ENCODE results near the gene PTPRJ.
"Not testable (repeated sequence)": the region's sequence is repeated elsewhere in the genome, so short reads cannot be mapped to it uniquely, and the experiment has no call there.

PTPRJ gene

DNA sequence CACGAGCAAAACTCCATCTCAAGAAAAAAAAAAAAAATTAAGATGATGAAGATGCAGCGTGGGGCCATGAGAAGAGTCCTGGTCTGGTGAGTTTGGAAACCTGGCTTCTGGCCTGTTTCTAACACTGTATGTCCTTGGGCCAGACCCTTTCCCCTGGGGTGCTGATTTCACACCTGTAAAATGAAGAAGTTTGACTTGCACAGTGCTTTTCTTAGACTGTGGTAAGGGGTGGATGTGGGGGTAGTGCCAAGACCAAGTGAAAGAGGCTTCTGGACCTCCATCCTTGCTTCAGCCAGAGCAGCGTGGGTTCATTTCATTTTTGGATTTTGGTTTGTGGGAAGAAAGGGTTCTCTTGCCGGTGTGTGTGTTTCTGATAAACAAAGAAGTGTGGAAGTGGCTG lies 42.1 kb downstream of the PTPRJ start:
- no peak overlapping the region for H3K4me3 ChIP-seq (ENCODE audit: control insufficient read depth, low read depth, low read length)
- TF ChIP-seq, protein P1, sequence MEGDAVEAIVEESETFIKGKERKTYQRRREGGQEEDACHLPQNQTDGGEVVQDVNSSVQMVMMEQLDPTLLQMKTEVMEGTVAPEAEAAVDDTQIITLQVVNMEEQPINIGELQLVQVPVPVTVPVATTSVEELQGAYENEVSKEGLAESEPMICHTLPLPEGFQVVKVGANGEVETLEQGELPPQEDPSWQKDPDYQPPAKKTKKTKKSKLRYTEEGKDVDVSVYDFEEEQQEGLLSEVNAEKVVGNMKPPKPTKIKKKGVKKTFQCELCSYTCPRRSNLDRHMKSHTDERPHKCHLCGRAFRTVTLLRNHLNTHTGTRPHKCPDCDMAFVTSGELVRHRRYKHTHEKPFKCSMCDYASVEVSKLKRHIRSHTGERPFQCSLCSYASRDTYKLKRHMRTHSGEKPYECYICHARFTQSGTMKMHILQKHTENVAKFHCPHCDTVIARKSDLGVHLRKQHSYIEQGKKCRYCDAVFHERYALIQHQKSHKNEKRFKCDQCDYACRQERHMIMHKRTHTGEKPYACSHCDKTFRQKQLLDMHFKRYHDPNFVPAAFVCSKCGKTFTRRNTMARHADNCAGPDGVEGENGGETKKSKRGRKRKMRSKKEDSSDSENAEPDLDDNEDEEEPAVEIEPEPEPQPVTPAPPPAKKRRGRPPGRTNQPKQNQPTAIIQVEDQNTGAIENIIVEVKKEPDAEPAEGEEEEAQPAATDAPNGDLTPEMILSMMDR (IDR thresholded peaks at IDR 0.05; ENCODE audit: control insufficient read depth, insufficient read depth, low read depth, low read length, missing control alignments), result no peak
- DNase-seq (ENCODE audit: low read depth), result no peak

GRCh38 chr11:48023608-48024007 lies 43.2 kb downstream of the PTPRJ start:
- DNase-seq (ENCODE audit: low read depth); H3K4me3 ChIP-seq (ENCODE audit: control insufficient read depth, low read depth, low read length): not testable (repeated sequence)

- DNase-seq (ENCODE audit: low read depth), result no peak
- TF ChIP-seq, protein P1 (IDR thresholded peaks at IDR 0.05; ENCODE audit: control insufficient read depth, insufficient read depth, low read depth, low read length, missing control alignments), result no peak
- no peak overlapping the region for H3K4me3 ChIP-seq (ENCODE audit: control insufficient read depth, low read depth, low read length)
Measured at GRCh38 chr11:48024635-48025071, 44.3 kb downstream of the PTPRJ start.

DNA sequence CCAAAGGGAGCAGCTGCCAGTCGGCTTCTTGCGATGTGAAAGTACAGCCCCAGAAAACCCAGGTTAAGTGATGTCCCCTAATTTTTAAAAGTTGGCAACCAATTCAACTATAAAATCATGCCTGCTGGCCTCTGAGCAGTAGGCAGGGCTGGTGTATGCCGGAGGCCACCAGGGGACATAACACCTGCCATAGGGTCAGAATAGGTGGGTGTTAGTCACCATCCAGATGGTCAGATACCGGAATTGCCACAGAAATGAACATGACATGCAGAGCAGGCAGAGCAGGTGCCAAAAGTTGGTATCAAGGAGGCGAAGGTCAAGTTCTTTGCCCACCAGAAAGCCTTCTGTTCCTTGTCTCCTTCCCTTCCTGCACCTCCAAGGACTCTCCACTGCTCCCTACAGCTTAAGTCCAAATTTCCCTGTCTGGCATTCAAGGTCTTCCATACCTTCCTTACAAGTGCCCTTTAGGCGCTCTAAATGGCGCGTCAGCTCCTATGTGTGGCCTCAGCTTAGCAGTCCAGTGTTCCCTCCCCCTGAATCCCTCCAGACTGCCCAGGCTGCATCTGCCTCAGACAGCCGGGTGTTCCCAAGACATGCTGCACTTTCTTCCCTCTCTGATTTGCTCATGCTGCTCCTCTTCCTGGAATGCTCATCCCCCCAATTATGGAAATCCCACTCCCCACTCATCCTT lies 45.1 kb downstream of the PTPRJ start:
- TF ChIP-seq, protein P1 (IDR thresholded peaks at IDR 0.05; ENCODE audit: control insufficient read depth, insufficient read depth, low read depth, low read length, missing control alignments), result no peak
- DNase-seq (ENCODE audit: low read depth), result no peak
- H3K4me3 ChIP-seq (ENCODE audit: control insufficient read depth, low read depth, low read length), result no peak overlapping the region

GRCh38 chr11:48025984-48026340 lies 45.6 kb downstream of the PTPRJ start:
- H3K4me3 ChIP-seq (ENCODE audit: control insufficient read depth, low read depth, low read length), result no peak overlapping the region
- no peak for DNase-seq (ENCODE audit: low read depth)
- TF ChIP-seq, protein P1 (IDR thresholded peaks at IDR 0.05; ENCODE audit: control insufficient read depth, insufficient read depth, low read depth, low read length, missing control alignments), result no peak

DNA sequence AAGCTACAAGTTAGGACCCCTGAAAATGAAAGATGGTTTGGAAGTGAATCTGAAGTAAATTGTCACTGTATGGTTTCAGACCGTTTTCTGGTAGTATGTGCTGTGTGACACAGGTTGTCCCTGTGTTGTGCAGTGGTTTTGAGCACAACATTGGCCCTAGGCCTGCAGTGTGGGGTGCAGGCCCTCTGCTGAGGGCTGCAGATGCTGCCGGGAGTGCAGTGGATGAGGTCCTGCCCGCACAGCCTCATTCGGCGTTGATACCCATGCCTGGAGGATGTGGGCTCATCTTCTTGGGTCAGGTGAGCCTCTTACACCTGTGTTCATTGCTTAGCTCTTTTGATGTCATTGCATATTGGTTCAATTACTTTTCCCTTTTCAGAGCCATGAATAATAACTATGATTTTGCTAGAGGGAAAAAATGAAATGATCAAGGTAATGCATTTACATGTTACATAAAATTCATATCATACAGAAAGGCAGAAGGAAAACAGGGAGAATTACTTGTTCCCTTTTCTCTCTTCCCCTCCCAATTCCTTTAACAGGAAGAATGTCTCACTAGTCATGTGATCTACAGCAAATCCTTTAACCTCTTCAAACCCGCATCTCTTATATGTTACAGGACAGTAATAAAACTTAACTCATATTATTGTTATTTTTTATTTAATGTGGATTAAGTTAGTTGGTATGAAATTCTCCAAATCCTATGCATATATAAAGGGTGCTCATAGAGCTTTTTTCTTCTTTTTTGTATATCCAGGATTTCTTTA lies 48.7 kb downstream of the PTPRJ start:
- H3K4me3 ChIP-seq (ENCODE audit: control insufficient read depth, low read depth, low read length), result no peak overlapping the region
- TF ChIP-seq, protein P1 (IDR thresholded peaks at IDR 0.05; ENCODE audit: control insufficient read depth, insufficient read depth, low read depth, low read length, missing control alignments), result no peak
- DNase-seq (ENCODE audit: low read depth), result no peak

DNA sequence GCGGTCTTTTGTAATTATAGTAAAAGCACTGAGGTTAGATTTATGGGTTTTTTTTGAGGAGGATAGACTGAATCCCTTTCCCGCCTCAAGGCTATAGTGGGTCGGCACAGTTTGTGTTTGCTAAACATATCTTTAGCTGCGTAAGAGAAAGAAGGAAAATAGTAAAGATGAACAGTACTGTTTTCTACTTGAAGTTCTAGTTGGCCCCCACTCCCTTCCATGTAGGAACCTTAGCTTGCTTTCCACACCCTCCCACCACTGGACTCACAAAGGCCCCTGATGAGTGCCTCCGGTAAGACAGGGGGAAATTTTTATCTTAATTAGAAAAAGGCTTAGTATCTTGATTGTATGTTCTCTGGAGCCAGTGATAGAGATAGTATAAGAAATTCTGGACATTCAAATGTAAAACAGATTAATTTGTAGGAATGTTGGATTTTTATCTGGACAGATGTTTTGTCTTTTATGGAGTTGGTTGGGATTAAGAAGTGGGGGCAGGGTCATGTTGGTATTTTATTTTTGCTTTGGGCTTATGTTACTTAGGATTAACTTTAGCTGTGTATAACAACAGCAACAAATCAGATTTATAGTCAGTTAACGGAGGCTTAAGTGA lies 49.4 kb downstream of the PTPRJ start:
- H3K4me3 ChIP-seq (ENCODE audit: control insufficient read depth, low read depth, low read length), result no peak overlapping the region
- TF ChIP-seq, protein P1 (IDR thresholded peaks at IDR 0.05; ENCODE audit: control insufficient read depth, insufficient read depth, low read depth, low read length, missing control alignments), result no peak
- no peak for DNase-seq (ENCODE audit: low read depth)

Measured in AG09309 (cell line).